ENCODE data around the gene TCERG1L.

DNA sequence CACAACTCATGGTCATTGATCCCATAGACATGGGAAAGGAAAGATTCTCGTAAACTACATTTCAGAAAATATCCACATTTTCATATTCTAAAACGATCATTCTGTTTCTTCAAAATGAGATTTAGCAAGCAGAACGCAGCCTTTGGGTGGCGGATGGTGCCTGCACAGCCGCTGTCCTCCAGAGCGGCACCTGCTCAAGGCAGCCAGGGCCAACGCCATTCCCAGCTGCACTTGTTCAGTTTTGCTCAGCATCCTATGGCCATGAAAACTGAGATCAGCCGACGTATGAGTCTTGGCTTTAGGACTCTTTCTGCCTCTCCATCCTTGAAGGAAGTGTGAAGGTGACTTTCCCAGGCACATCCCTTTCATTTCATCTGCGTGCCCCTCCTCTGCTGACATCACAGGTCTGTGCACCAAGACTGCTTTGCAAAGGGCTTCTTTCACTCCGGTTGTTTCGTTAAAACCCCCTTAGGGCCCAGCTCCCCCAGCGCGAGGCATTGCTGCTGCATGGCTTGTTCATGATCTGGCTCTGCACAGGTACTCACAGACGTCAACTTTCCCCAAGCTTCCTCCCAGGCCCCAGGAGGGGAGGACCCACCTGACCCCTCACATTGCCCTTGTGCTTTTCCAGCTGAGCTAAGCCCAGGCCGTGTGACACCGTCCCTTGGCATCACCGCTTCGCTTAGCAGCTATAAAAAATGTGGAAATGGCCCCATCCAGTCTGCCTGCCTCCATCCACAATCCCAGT, 37.2 kb downstream of the TCERG1L start:
- no peak for TF ChIP-seq GATA3 (IDR thresholded peaks at IDR 0.05; ENCODE audit: low read depth, low read length)
- TF ChIP-seq GATA2 (IDR thresholded peaks at IDR 0.05; ENCODE audit: low read depth, low read length) = no peak
